ENCODE results near the gene RIPOR3.

RIPOR3 gene

DNA sequence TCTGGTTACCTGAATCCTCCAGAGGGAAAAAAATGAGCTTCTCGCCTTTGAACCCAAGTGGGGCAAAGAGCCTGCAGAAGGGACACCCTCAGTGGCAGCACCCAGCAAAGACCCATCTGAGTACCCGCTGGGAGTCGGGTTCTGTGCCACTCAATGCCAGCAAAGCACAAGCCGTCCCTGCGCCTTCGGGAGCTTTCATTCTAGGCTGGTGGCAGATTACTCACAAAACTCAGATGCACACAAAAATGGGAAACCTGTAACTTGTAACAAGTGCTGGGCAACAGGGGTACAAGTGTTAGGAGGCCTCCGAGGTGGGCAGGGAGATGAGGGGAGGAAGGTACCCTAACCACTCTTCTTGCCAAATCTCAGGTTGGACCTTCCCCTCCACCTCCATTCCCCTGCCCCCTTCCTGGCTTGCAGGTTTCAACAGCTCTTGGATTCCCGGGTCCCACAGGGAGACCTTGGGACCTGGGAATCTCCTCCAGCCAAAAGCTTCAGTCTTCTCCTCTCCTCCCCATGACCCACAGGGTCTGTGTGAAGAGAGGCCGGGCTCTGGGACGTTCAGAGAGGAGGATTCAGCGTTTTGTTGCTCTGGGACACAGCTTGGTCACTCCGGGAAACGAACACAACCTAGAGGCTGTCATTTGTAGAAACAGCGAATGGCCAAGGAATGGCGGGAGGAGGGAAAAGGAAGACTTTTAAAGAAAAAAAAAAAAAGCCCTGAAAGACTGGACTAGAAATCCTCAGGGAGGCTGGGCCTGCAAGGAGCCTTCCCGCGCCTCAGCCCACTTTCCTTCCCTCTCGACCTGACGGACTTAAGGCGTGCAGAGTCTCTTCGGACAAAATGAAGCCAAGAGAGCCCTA, 38.8 kb upstream of the RIPOR3 start:
- H3K9ac ChIP-seq (ENCODE audit: low read depth, low read length): peak overlapping the region; percentile 64
- peaks cover 29% of the 10 kb centered on the region for H3K4me1 ChIP-seq (ENCODE audit: insufficient read depth, low read length)
- WGBS: 33% methylated on average over 21 of the region's 21 CpGs
- H3K9me3 ChIP-seq (ENCODE audit: insufficient read depth, low read depth, low read length): no peaks in the 10 kb centered on the region
- H3K27me3 ChIP-seq (ENCODE audit: insufficient read depth, low read length): no peaks in the 10 kb centered on the region
- H3K36me3 ChIP-seq (ENCODE audit: insufficient read depth, low read length): peaks cover 6% of the 10 kb centered on the region
- peak overlapping the region; percentile 86 for H3K27ac ChIP-seq (ENCODE audit: low read depth, low read length)
- peak overlapping the region; percentile 94 for H3K4me3 ChIP-seq (ENCODE audit: low read length)

DNA sequence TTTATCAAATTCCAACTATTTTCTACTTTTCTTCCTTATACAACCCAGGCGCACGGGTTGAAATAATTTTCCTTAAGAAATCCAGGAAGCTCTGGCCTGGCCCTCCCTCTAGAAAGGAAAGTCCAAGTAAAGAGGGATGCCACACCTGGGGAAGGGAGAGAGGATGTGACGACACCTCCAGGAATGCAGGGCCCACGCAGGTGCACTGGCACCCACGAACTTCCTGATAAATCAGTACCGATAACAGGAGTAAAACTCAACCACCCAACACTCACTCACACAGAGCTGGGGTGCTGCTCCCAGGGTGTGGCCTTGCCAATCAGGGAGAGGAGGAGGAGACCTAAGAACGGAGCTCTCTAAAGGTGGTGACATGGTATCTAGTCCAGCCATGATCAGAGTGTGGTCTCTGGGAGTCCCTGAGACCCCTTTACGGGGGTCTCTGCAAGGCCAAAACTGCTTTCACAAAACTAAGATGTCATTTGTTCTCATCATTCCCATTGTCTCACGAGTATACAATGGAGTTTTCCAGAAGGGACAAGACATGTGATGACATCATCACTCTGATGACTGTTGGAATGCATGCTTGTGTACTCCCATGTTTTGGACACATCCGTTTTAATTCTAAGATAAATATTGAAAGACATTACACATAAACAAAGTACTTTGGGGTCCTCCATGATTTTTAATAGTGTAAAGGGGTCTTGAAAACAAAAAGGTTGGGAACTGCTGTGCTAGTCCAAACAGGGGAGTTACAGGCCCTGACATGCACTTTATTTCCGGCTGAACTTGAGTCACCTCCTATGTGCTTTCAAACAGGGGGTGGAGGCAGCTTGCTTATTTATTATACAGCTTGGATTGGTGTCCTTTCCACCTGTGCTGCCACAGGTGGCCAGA, 37.9 kb upstream of the RIPOR3 start:
- Histone ChIP-seq H3K9ac (ENCODE audit: low read depth, low read length) (no peak overlapping the region), H3K27me3 (ENCODE audit: insufficient read depth, low read length) (no peaks in the 10 kb centered on the region), H3K4me1 (ENCODE audit: insufficient read depth, low read length) (peaks cover 38% of the 10 kb centered on the region), H3K4me3 (ENCODE audit: low read length) (0 out of 2 replicates have a peak overlapping the region, but pooled peaks have one; percentile 94), H3K9me3 (ENCODE audit: insufficient read depth, low read depth, low read length) (no peaks in the 10 kb centered on the region), H3K36me3 (ENCODE audit: insufficient read depth, low read length) (no peaks in the 10 kb centered on the region), H3K27ac (ENCODE audit: low read depth, low read length) (no peak overlapping the region; the same call in 1 of the 2 replicates)
- whole genome bisulfite sequencing: 90% methylated on average over 10 of the region's 11 CpGs

DNA sequence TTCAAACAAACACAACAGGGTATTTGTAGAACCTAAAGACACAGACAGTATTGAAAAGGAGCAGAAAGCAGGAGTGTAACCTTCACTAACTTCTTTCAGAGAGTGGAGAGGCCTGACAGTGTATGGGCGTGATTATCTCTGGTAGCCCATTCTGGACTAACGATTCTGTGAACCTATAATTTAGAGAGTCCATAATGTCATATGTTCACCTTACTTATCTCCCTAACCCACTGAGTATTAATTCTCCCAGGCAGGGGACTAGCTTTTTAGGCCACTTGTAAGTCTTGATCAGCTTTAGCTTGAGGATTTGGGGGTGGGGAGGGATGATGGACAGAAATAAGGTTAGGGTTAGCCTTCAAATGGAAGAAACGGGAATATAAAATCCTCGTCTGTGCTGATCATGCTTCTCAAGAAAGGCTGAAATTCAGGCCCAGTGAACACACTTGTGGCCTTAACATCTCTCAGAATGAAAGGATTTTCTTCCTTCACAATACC, 37.2 kb upstream of the RIPOR3 start:
- H3K27ac ChIP-seq (ENCODE audit: low read depth, low read length): no peak overlapping the region
- WGBS: 91% methylated on average over 4 of the region's 4 CpGs

DNA sequence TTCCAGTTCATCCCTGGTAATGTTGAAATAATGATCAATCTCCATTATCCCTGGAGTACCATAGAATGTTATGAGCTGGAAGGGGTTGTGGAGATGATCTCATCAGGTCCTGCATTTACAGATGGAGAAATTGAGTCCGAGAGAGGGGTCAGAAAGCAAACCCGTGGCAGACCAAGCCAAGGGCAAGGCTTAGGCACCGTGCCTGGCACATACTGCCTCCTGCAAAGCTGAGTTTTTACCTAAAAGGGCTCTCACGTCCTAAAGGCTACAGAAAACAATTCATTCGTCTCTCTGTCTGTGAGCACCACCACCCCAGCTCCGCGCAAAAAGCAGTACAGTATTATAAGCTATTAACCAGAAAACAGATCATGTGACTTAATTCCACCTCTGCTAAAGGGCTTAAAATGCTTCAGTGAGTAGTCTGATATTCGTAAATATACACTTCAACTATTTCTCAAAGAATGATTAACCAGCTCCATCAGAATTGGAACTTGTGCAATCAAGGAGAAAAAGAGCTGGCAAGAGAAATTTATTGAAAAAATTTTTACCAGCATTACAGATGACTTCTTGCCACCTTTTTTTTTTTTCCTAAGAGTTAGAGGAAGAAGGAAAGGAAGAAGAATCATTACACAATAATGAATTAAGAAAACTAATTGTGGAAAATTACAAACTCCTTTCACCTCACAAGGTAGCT, 36.6 kb upstream of the RIPOR3 start:
- Histone ChIP-seq H3K27me3 (ENCODE audit: insufficient read depth, low read length) (no peaks in the 10 kb centered on the region), H3K4me3 (ENCODE audit: low read length) (no peak overlapping the region), H3K4me1 (ENCODE audit: insufficient read depth, low read length) (peaks cover 32% of the 10 kb centered on the region), H3K36me3 (ENCODE audit: insufficient read depth, low read length) (no peaks in the 10 kb centered on the region), H3K9me3 (ENCODE audit: insufficient read depth, low read depth, low read length) (no peaks in the 10 kb centered on the region), H3K27ac (ENCODE audit: low read depth, low read length) (no peak overlapping the region), H3K9ac (ENCODE audit: low read depth, low read length) (no peak overlapping the region)
- 88% methylated on average over 7 of the region's 8 CpGs for WGBS

More for the DNA sequence above, 37.2 kb upstream of the RIPOR3 start:
- Histone ChIP-seq H3K4me1 (ENCODE audit: insufficient read depth, low read length) (peaks cover 35% of the 10 kb centered on the region), H3K9me3 (ENCODE audit: insufficient read depth, low read depth, low read length) (no peaks in the 10 kb centered on the region), H3K4me3 (ENCODE audit: low read length) (no peak overlapping the region), H3K27me3 (ENCODE audit: insufficient read depth, low read length) (no peaks in the 10 kb centered on the region), H3K9ac (ENCODE audit: low read depth, low read length) (no peak overlapping the region), H3K36me3 (ENCODE audit: insufficient read depth, low read length) (no peaks in the 10 kb centered on the region)

DNA sequence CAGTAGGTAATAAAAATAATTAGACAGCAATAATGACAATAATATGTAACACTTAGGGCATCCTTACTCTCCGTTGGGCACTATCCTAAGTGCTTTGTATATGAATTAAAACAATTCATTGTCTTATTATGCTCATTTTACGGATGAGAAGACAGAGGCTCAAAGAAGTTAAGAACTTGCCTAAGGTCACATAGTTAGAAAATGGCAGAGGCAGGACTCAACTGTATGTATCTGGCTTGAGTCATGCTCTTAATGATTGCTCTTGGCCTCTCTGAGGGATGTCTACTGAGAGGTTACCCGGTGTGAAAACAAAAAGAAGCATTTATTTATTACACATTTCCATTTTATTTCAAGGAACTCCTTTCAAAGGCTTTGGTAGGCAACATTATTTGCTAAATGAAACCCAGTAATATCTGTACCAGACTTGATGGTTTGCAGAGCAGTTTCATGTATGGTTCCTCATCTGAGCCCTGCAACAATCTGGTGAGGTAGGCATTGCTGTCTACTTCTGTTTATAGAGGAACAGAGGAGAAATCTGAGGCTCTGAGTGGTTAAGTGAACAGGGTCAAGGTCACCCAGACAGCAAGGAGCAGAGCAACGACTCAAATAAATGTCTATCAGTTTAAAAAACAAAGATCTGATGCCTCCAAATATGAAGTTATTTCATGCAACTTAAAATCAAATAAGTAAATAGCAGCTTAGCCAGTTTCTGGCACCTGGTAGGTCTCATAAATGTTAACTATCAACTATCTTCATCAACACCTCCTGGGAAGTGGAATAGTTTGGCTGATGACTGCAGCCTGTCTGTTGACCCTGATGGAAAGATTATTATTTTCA, 35.8 kb upstream of the RIPOR3 start:
- no peaks in the 10 kb centered on the region for H3K27me3 ChIP-seq (ENCODE audit: insufficient read depth, low read length)
- H3K27ac ChIP-seq (ENCODE audit: low read depth, low read length): no peak overlapping the region
- H3K36me3 ChIP-seq (ENCODE audit: insufficient read depth, low read length): no peaks in the 10 kb centered on the region
- H3K9ac ChIP-seq (ENCODE audit: low read depth, low read length): no peak overlapping the region
- peaks cover 28% of the 10 kb centered on the region for H3K4me1 ChIP-seq (ENCODE audit: insufficient read depth, low read length)
- H3K4me3 ChIP-seq (ENCODE audit: low read length): no peak overlapping the region
- H3K9me3 ChIP-seq (ENCODE audit: insufficient read depth, low read depth, low read length): no peaks in the 10 kb centered on the region
- WGBS: 91% methylated on average over 3 of the region's 4 CpGs

DNA sequence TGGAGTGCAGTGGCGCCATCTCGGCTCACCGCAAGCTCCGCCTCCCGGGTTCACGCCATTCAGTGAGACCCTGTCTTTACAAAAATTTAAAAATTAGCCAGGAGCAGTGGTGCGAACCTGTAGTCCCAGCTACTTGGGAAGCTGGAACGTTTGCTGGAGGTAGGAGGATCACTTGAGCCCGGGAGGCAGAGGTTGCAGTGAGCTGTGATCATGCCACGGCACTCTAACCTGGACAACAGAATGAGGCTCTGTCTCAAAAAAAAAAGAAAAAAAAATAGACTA, 34.3 kb upstream of the RIPOR3 start:
- Histone ChIP-seq H3K4me1 (ENCODE audit: insufficient read depth, low read length) (peaks cover 28% of the 10 kb centered on the region), H3K9ac (ENCODE audit: low read depth, low read length) (no peak overlapping the region), H3K9me3 (ENCODE audit: insufficient read depth, low read depth, low read length) (no peaks in the 10 kb centered on the region), H3K27ac (ENCODE audit: low read depth, low read length) (no peak overlapping the region), H3K36me3 (ENCODE audit: insufficient read depth, low read length) (no peaks in the 10 kb centered on the region), H3K4me3 (ENCODE audit: low read length) (no peak overlapping the region), H3K27me3 (ENCODE audit: insufficient read depth, low read length) (no peaks in the 10 kb centered on the region)
- 87% methylated on average over 10 of the region's 10 CpGs for WGBS

DNA sequence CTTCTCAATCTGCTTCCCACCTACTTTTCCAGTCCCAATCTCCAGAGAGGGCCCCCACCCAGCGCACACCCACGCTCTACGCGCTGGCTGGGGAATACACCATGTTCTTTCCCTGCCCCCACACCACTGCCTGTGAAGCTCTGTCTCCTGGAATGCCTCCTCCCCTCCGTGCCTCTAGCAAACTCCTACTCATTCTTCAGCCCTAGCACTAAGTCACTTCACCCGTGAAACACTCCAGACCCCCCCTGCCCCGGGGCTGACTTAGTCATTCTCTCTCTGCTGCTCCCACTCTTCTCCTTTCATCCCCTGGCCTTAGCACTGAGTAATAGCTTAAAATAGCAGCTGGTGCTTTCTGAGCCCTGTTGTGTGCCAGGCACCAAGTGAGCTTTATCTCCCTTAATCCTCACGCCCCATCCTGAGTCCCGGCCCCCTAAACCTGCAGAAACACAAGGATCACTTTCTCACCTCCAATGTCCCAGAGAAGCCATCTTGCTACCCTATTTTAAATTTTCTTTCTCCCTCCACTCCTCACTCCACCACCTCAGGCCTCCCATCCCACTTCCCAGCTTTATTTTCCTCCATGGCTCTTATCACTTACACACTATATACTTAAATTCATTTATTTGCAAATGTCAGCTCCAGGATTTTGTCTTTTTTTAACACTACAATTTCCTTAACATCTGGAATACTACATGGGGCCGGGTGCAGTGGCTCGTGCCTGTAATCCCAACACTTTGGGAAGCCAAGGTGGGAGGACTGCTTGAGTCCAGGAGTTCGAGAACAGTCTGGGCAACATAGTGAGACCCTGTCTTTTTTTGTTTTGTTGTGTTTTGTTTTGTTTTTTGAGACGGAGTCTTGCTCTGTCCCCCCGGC, 33.7 kb upstream of the RIPOR3 start:
- no peaks in the 10 kb centered on the region for H3K36me3 ChIP-seq (ENCODE audit: insufficient read depth, low read length)
- no peaks in the 10 kb centered on the region for H3K27me3 ChIP-seq (ENCODE audit: insufficient read depth, low read length)
- H3K4me3 ChIP-seq (ENCODE audit: low read length): no peak overlapping the region
- H3K9ac ChIP-seq (ENCODE audit: low read depth, low read length): peak overlapping the region; percentile 45; the same call in 1 of the 2 replicates
- H3K9me3 ChIP-seq (ENCODE audit: insufficient read depth, low read depth, low read length): no peaks in the 10 kb centered on the region
- H3K27ac ChIP-seq (ENCODE audit: low read depth, low read length): peak overlapping the region; percentile 32
- 44% methylated on average over 14 of the region's 14 CpGs for WGBS
- peaks cover 24% of the 10 kb centered on the region for H3K4me1 ChIP-seq (ENCODE audit: insufficient read depth, low read length)

DNA sequence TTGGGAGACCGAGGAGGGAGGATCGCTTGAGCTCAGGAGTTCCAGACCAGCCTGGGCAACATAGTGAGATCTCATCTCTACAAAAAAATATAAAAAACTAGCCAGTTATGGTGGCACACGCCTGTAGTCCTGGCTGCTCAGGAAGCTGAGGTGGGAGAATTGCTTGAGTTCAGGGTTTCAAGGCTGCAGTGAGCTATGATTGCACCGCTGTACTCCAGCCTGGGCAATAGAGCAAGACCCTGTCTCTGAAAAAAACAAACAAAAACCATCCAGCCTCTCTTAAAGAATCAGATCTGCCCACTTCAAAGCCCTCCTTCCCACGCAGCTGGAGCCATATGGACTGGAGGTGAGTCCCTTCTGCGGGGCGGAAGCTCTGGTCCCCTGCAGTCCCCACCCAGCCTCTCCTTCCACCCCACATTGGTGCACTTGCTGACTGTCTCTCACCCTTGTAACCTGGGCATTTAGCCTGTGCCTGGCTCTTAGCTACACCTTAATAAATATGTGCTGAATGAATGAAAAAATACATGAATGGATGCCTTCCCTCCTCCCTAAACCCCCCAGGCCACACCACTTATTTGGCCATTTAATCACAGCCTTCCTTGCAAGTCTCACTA, 32.9 kb upstream of the RIPOR3 start:
- no peaks in the 10 kb centered on the region for H3K9me3 ChIP-seq (ENCODE audit: insufficient read depth, low read depth, low read length)
- H3K4me3 ChIP-seq (ENCODE audit: low read length): no peak overlapping the region
- H3K4me1 ChIP-seq (ENCODE audit: insufficient read depth, low read length): peaks cover 16% of the 10 kb centered on the region
- peak overlapping the region; percentile 45; the same call in 1 of the 2 replicates for H3K9ac ChIP-seq (ENCODE audit: low read depth, low read length)
- 91% methylated on average over 7 of the region's 7 CpGs for WGBS
- H3K36me3 ChIP-seq (ENCODE audit: insufficient read depth, low read length): no peaks in the 10 kb centered on the region
- peak overlapping the region; percentile 32; the same call in 1 of the 2 replicates for H3K27ac ChIP-seq (ENCODE audit: low read depth, low read length)
- no peaks in the 10 kb centered on the region for H3K27me3 ChIP-seq (ENCODE audit: insufficient read depth, low read length)

DNA sequence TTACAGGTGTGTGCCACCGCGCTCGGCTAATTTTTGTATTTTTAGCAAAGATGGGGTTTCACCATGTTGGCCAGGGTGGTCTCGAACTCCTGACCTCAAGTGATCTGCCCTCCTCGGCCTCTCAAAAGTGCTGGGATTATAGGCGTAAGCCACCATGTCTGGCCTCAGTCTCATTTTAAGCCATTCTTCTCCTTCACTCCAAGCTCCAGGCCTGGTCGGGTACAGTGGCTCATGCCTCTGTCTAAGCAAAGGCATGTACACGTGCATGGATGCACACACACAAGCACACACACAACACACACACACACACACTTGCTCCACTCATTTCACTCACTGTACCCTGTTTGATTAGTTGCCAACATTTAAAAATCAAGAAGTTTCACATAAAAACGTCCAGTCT, 32.3 kb upstream of the RIPOR3 start:
- no peak overlapping the region for H3K4me3 ChIP-seq (ENCODE audit: low read length)
- no peak overlapping the region for H3K9ac ChIP-seq (ENCODE audit: low read depth, low read length)
- no peaks in the 10 kb centered on the region for H3K36me3 ChIP-seq (ENCODE audit: insufficient read depth, low read length)
- H3K9me3 ChIP-seq (ENCODE audit: insufficient read depth, low read depth, low read length): no peaks in the 10 kb centered on the region
- peaks cover 14% of the 10 kb centered on the region for H3K4me1 ChIP-seq (ENCODE audit: insufficient read depth, low read length)
- no peaks in the 10 kb centered on the region for H3K27me3 ChIP-seq (ENCODE audit: insufficient read depth, low read length)
- H3K27ac ChIP-seq (ENCODE audit: low read depth, low read length): no peak overlapping the region
- WGBS: 97% methylated on average over 9 of the region's 9 CpGs
